Gastroesophageal sphincter (tissue), 3 donors: ENCODE results near the gene ABHD12.

Experiments used
- CTCF ChIP-seq, 4 experiments: fragments of 200-600 bp in 2 of 4; fragments of 450-650 bp in 2 of 4; sonication (generic) in 1 of 4; IDR thresholded peaks; one replicate each; pipeline ENCODE4 v1.5.1; 2017 to 2019; ENCODE audit warnings: antibody characterized with exemption in 4 of 4, mild to moderate bottlenecking in 2 of 4, moderate library complexity in 2 of 4
- EP300 ChIP-seq: sonication (generic); formaldehyde crosslinking; IDR thresholded peaks from one replicate; pipeline ENCODE4 v1.6.1; 2017; ENCODE audit warnings: antibody characterized with exemption, mild to moderate bottlenecking

- TF ChIP-seq CTCF (IDR thresholded peaks at IDR 0.05) (no peak), EP300 (no peak)
Observed at GRCh38 chr20:25389858-25390537, 637 bp downstream of the ABHD12 start.
